Eye (tissue), 1 donor: Measurements from ENCODE around the gene INTS6.

Experiments
- DNase-seq: peaks from one replicate; pipeline ENCODE4 v3.0.0-alpha.2; 2015

Gene INTS6

GRCh38 chr13:51452361-51453206, at the start of gene INTS6:
Gene INTS6 (minus strand): TSS chr13:51453036. CDS start chr13:51452525, 511 bp downstream.
- peak; percentile 99 for DNase-seq

GRCh38 chr13:51502153-51502651, 49.4 kb upstream of the INTS6 start:
- DNase-seq: no peak

- DNase-seq: no peak
Observed at GRCh38 chr13:51501592-51502152, 48.8 kb upstream of the INTS6 start.

- no peak for DNase-seq
Observed at GRCh38 chr13:51501096-51501495, 48.3 kb upstream of the INTS6 start.

- no peak for DNase-seq
Observed at GRCh38 chr13:51500687-51501086, 47.9 kb upstream of the INTS6 start.

GRCh38 chr13:51499841-51500240, 47.0 kb upstream of the INTS6 start:
- DNase-seq: no peak

- no peak for DNase-seq
Observed at GRCh38 chr13:51495316-51495715, 42.5 kb upstream of the INTS6 start.

GRCh38 chr13:51494156-51494555, 41.3 kb upstream of the INTS6 start:
- DNase-seq: no peak

- DNase-seq: no peak
Observed at GRCh38 chr13:51488212-51488611, 35.4 kb upstream of the INTS6 start.

GRCh38 chr13:51481656-51482055, 28.8 kb upstream of the INTS6 start:
- no peak for DNase-seq

- DNase-seq: no peak
Observed at GRCh38 chr13:51479199-51479523, 26.3 kb upstream of the INTS6 start.

- DNase-seq: no peak
Observed at GRCh38 chr13:51478418-51479198, 25.8 kb upstream of the INTS6 start.

- DNase-seq: no peak
Observed at GRCh38 chr13:51477653-51478324, 25.0 kb upstream of the INTS6 start.

- DNase-seq: no peak
Observed at GRCh38 chr13:51477149-51477548, 24.3 kb upstream of the INTS6 start.

- DNase-seq: no peak
Observed at GRCh38 chr13:51475727-51476501, 23.1 kb upstream of the INTS6 start.

- DNase-seq: no peak
Observed at GRCh38 chr13:51469790-51470189, 17.0 kb upstream of the INTS6 start.

GRCh38 chr13:51467730-51468129, 14.9 kb upstream of the INTS6 start:
- DNase-seq: no peak

- no peak for DNase-seq
Observed at GRCh38 chr13:51465124-51465523, 12.3 kb upstream of the INTS6 start.

GRCh38 chr13:51457086-51457815, 4.4 kb upstream of the INTS6 start:
- DNase-seq: no peak

GRCh38 chr13:51456510-51456909, 3.7 kb upstream of the INTS6 start:
- DNase-seq: no peak

- DNase-seq: no peak
Observed at GRCh38 chr13:51455532-51455931, 2.7 kb upstream of the INTS6 start.
